Stimulated activated CD4-positive, alpha-beta T cell treated with anti-CD3 and anti-CD28 coated beads, TNF-alpha, amount 100 ng/mL, for 24 hours (primary cell): ENCODE results near the gene BTBD19.
"Not testable (repeated sequence)": the region's sequence is repeated elsewhere in the genome, so short reads cannot be mapped to it uniquely, and the experiment has no call there.

Experiments
- DNase-seq, 3 experiments: peaks; one replicate each; pipeline ENCODE4 v3.0.0-alpha.2; 2020; ENCODE audit warnings: low read depth in 3 of 3

The BTBD19 gene

GRCh38 chr1:44787506-44787905 lies 20.8 kb upstream of the BTBD19 start:
- DNase-seq = no peak

DNA sequence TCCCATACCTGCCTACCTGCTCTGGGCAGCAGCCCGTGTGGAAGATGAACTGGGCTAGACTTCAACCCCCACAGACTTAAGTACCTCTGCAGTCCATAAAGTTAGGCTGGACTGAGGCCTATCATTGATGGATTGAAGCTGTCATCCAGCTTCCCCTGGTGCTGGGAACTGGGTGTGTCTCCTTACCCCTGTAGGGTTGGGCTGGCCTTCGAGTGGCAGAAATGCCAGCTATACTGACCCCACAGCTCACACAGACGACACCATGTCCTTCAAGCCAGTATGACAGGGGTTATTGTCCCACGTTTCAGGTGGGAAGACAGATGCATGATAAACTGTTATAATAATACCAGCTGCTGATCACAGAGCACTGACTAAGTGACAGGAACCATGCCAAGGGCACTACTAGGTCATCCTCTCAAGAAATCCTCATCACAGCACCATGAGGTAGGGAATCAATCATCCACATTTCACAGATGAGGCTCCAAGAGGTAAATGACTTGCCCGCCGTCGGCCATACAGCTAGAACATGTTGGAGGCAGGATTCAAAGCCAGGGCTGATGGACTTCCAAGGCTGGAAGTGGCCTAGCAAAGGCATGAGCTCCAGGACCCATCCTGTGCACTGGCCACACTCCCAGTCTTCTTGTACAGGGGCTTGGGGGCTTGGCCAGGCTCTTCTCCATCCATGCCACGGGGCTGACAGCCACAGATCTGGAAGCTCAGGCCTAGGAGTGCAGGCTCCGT lies 20.0 kb upstream of the BTBD19 start, which contains the start of gene BEST4:
Gene BEST4, minus strand, starts transcription at position 51 of the 741 bp plus-strand sequence. CDS start 465 bp downstream, outside the sequence.
- no peak for DNase-seq

- DNase-seq = no peak
Observed at GRCh38 chr1:44790968-44791801, 17.1 kb upstream of the BTBD19 start.

GRCh38 chr1:44792736-44793502 lies 15.4 kb upstream of the BTBD19 start:
- DNase-seq = no peak

DNA sequence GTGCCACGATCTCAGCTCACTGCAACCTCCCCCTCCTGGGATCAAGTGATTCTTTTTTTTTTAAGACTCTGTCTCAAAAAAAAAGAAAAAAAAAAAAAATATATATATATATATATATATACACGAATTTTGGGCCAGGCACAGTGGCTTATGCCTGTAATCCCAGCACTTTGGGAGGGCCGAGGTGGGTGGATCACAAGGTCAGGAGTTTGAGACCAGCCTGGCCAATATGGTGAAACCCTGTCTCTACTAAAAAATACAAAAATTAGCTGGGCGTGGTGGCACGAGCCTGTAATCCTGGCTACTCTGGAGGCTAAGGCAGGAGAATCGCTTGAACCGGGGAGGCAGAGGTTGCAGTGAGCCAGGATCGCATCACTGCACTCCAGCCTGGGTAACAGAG lies 10.4 kb upstream of the BTBD19 start:
- not testable (repeated sequence) for DNase-seq

DNA sequence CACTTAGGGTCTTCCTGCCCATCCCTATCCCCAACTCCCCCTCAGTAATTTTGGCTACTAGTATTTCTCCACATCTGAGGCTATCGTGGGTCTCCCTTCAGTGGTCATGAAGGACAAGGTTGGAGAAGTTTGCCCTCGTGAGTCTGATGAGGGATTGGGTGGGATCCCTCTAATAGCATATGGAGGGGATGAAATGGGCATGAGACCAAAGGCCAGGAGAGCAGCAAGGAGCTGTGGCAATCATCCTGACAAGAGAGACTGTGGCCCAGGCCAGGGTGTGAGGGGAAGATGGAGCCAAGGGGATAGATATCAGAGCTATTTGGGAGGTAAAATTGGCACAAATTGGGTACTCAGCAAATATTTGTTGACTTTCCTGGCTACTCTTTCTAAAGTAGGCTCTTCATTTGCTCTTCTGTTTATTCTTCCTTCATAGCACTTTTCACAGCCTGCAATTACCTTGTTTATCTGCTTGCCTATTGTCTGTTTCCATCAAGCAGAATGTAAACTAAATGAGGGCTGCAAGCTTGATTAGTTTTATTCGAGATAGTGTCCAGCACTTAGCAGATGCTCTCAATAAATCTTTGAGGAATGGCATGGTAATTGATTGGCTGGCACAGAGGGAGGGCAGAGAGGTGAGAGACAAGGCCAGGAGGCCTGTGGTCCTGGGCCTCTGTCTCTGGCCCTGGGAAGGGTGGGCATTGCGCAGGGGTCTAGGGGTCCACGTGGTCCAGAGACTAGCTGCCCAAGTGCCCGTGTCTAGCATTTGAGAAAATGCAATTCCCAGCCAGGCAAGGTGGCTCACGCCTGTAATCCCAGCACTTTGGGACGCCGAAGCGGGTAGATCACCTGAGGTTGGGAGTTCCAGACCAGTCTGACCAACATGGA lies 9.6 kb upstream of the BTBD19 start:
- no peak for DNase-seq

GRCh38 chr1:44799770-44800584 lies 8.3 kb upstream of the BTBD19 start, which contains the start of gene PLK3:
Gene PLK3 (plus strand): TSS chr1:44800377. CDS start chr1:44800464, 87 bp downstream.
- peak; percentile 97 to 98 (median 98) for DNase-seq

- DNase-seq = peak in 2 of 3 experiments; percentile 47
Observed at GRCh38 chr1:44801491-44802305, 6.6 kb upstream of the BTBD19 start.

GRCh38 chr1:44802306-44803061 lies 5.8 kb upstream of the BTBD19 start:
- no peak for DNase-seq

DNA sequence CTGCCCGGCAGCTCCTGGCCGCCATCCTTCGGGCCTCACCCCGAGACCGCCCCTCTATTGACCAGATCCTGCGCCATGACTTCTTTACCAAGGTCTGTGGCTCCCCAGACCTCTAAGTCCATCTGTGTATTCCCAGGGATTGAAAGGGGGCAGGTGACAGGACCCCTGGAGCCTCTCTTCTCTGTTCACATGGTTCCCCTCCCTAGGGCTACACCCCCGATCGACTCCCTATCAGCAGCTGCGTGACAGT lies 5.3 kb upstream of the BTBD19 start:
- no peak for DNase-seq

DNA sequence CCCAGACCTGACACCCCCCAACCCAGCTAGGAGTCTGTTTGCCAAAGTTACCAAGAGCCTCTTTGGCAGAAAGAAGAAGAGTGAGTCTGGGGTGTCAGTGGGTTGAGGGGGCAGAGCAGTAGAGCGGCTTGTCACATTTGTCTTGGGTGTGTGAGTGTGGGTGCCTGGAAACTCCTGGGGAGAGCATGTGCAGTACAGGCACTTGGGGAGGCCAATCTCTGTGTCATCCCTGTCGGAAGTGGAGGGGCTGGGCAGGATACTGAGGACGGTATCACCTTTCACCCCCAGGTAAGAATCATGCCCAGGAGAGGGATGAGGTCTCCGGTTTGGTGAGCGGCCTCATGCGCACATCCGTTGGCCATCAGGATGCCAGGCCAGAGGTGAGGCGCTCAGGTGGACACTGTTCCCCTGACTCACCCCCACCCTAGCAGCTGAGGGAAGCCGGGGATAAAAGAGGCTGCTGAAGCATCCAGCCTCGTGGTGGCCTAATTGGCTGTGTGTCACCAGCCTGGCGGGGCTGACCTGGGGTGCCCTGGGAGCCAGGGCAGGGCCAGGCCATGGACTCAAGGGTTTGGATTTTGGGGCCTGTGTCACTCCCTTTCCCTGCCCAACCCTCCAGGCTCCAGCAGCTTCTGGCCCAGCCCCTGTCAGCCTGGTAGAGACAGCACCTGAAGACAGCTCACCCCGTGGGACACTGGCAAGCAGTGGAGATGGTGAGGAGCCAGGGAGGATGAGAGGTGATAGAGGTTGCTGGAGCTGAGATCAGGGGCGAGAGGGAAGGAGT lies 4.8 kb upstream of the BTBD19 start:
- DNase-seq = no peak

GRCh38 chr1:44805311-44806024 lies 2.9 kb upstream of the BTBD19 start:
- no peak for DNase-seq

- no peak for DNase-seq
Observed at GRCh38 chr1:44806025-44806703, 2.2 kb upstream of the BTBD19 start.

- no peak for DNase-seq
Observed at GRCh38 chr1:44806704-44807363, 1.5 kb upstream of the BTBD19 start, which contains the start of gene DYNLT4. Gene DYNLT4 (minus strand): TSS chr1:44807351. CDS start chr1:44806668, 683 bp downstream.

DNA sequence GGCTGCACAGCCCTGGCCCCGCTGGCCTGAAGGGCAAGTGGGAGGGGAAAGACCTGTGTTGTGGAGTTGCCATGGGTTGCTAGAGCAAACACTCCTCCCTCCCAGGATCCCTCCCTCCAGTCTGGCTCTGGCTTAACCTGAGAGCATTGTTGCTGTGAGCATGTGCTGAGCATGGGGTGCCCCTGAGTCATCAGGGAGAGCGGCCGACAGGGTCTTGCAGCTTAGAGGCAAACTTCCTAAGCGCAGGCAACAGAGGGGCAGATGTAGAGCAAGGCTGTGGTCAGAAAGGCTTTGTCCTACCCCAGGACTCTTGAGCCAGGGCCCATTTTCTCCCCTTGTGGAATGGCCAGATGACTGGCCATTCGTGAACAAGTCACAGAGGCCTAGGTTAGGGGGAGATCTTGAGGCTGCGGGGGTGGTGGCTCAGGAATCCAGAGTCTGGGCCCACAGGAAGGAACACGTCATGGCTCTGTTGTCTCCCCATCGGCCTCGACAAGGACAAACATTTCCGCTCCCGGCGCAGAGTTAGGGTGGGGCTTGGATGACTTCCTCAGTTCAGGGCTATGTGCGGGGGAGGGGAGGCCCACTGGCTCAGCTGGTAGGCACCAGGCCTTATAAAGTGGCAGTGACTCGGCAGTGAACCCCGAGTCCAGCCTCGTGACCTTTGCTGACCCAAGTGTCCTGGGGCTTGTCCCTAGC lies 810 bp upstream of the BTBD19 start:
- peak; percentile 78 to 92 (median 80) for DNase-seq
